HFFc6 (cell line): ENCODE data around the gene NSD1. TPM values are rescaled to one million over a fixed set of nuclear protein-coding genes. Genes with fewer than 3 reads are reported as not detected.
A peak's percentile ranks its signal among the peaks of the same experiment; 100 is the strongest.
"Not testable (repeated sequence)": the region's sequence is repeated elsewhere in the genome, so short reads cannot be mapped to it uniquely, and the experiment has no call there.

Source experiments
- DNase-seq: peaks from one replicate; pipeline ENCODE4 v3.0.0-alpha.2; 2018
- H3K27ac Mint-ChIP-seq: 2 replicates; pipeline ENCODE4 v1.8.0; 2020; ENCODE audit warnings: mild to moderate bottlenecking, mixed read lengths
- H3K27me3 Mint-ChIP-seq: 2 replicates; pipeline ENCODE4 v1.8.0; 2021; ENCODE audit warnings: mild to moderate bottlenecking, moderate library complexity, mixed read lengths; ENCODE audit not compliant: insufficient read depth
- H3K36me3 Mint-ChIP-seq: 2 replicates; pipeline ENCODE4 v1.8.0; 2021; ENCODE audit warnings: low read depth, mixed read lengths
- H3K4me1 Mint-ChIP-seq: 2 replicates; pipeline ENCODE4 v1.8.0; 2020; ENCODE audit warnings: low read depth, mixed read lengths
- H3K4me3 Mint-ChIP-seq: 2 replicates; pipeline ENCODE4 v1.8.0; 2020; ENCODE audit warnings: mild to moderate bottlenecking, moderate library complexity, mixed read lengths
- H3K9me3 Mint-ChIP-seq: 2 replicates; pipeline ENCODE4 v1.8.0; 2020; ENCODE audit warnings: mild to moderate bottlenecking, mixed read lengths
- CTCF ChIP-seq: fragments of 200-600 bp; sonication (generic); IDR thresholded peaks from 2 replicates; pipeline ENCODE4 v1.5.0; 2021; ENCODE audit warnings: antibody characterized with exemption, mild to moderate bottlenecking
- total RNA-seq, 6 experiments: library from RNA; stranded (reverse); fragmentation: NEBNext Ultra II Directional; extraction: Animal tissue kit (Norgen Biotek cat#: 25700); gene quantifications; 2 replicates in 1 of 6; 3 replicates in 5 of 6; pipeline ENCODE4 v1.2.3, GENCODE V29; 2021

The NSD1 gene
- total RNA-seq, 6 experiments from 2014 or later = 42.6 to 56.4 (median 48.4) TPM

GRCh38 chr5:177302354-177303110 lies 169.0 kb downstream of the NSD1 start:
- Mint-ChIP-seq H3K4me3 (peak overlapping the region; percentile 95), H3K36me3 (peaks cover 35% of the 10 kb centered on the region), H3K27ac (peak overlapping the region; percentile 82), H3K27me3 (peaks cover 20% of the 10 kb centered on the region), H3K4me1 (peaks cover 58% of the 10 kb centered on the region), H3K9me3 (no peaks in the 10 kb centered on the region)
- TF ChIP-seq CTCF = peak; percentile 42
- DNase-seq = no peak

GRCh38 chr5:177303121-177303924 lies 169.8 kb downstream of the NSD1 start, which contains the start of the genes PRELID1 and RAB24:
PRELID1 (plus strand) TSS chr5:177303799; CDS start chr5:177303986, 187 bp downstream.
RAB24 (minus strand) TSS chr5:177303719; CDS start chr5:177303288, 431 bp downstream.
- Mint-ChIP-seq H3K27ac (peak within 1 kb of the TSS; percentile 84), H3K4me3 (peak within 1 kb of the TSS; percentile 95), H3K27me3 (peaks cover 20% of the 10 kb centered on the region), H3K9me3 (no peaks in the 10 kb centered on the region), H3K36me3 (peaks cover 35% of the 10 kb centered on the region), H3K4me1 (peaks cover 58% of the 10 kb centered on the region)
- peak; percentile 66 for TF ChIP-seq CTCF
- DNase-seq = peak; percentile 76

- Mint-ChIP-seq H3K27me3 (peaks cover 22% of the 10 kb centered on the region), H3K9me3 (no peaks in the 10 kb centered on the region), H3K4me3 (peak overlapping the region; percentile 95), H3K4me1 (peaks cover 61% of the 10 kb centered on the region), H3K27ac (peak overlapping the region; percentile 84), H3K36me3 (peaks cover 37% of the 10 kb centered on the region)
- TF ChIP-seq CTCF = no peak
- DNase-seq = no peak
Observed at GRCh38 chr5:177303925-177304391, 170.4 kb downstream of the NSD1 start.

DNA sequence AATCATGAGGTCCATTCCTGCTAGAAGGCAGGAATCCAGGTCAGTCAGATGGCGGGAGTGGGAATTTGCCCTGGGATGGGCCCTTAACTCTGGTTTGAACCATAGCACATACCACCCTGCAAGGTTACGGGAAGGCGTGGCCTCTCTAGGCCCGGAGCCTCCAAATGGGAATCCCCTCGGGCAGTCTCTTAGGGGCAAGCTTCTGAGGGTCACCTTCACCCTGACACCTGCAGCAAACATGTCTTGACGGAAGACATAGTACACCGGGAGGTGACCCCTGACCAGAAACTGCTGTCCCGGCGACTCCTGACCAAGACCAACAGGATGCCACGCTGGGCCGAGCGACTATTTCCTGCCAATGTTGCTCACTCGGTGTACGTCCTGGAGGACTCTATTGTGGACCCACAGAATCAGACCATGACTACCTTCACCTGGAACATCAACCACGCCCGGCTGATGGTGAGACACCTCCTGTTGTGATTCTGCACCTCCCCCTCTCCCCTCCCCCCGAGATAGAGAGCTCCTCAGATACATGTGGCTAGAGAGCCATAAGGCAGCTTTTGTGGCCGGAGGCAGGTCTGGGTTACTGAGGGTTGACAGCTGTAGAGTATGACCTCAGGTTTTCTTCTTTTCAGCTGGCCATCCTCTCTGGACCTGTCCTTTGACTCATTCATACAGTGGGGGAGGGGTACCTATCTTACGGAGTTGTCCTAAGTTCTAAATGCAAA lies 171.0 kb downstream of the NSD1 start:
- peak overlapping the region; percentile 84 for H3K27ac Mint-ChIP-seq
- no peak for DNase-seq
- H3K9me3 Mint-ChIP-seq = no peaks in the 10 kb centered on the region
- H3K27me3 Mint-ChIP-seq = peaks cover 23% of the 10 kb centered on the region
- H3K4me3 Mint-ChIP-seq = peak overlapping the region; percentile 95
- peaks cover 66% of the 10 kb centered on the region for H3K4me1 Mint-ChIP-seq
- TF ChIP-seq CTCF = no peak
- H3K36me3 Mint-ChIP-seq = peaks cover 38% of the 10 kb centered on the region

DNA sequence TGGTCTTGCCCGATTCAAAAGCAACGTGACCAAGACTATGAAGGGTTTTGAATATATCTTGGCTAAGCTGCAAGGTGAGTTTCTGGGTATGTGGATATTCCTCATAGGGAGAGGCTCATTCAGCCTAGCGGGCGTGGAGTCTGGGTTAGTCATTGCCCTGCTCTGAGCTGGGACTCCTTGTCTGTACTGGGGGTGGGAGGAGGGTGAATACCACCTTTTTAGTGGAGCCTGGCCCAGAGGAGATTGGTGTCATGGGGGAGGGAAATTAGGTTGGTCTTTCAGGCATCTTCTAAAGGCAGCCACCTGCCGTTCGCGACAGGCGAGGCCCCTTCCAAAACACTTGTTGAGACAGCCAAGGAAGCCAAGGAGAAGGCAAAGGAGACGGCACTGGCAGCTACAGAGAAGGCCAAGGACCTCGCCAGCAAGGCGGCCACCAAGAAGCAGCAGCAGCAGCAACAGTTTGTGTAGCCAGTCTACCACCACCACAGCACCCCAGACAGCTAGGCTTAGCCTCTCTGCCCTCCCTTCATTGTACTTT lies 172.6 kb downstream of the NSD1 start:
- DNase-seq, H3K9me3 Mint-ChIP-seq: not testable (repeated sequence)
- Mint-ChIP-seq H3K27ac (peak overlapping the region; percentile 36), H3K36me3 (peaks cover 38% of the 10 kb centered on the region), H3K4me3 (peak overlapping the region; percentile 95; the same call in 1 of the 2 replicates), H3K4me1 (peaks cover 62% of the 10 kb centered on the region), H3K27me3 (peaks cover 28% of the 10 kb centered on the region)
